WTC11 (cell line): ENCODE results near the gene FRMD5. TPM values are rescaled to one million over a fixed set of nuclear protein-coding genes. Genes with fewer than 3 reads are reported as not detected.

Experiments used
- ATAC-seq: fragments of 200-7000 bp; cut with Tn5 transposase; 2 replicates; pipeline ENCODE4 v1.10.0; 2021; ENCODE audit warnings: mild to moderate bottlenecking, moderate library complexity
- CTCF ChIA-PET: fragments of 300-600 bp; sonication (Branson Sonifier 250); formaldehyde crosslinking; loops from one replicate; lab custom pipeline; 2021; ENCODE audit warnings: antibody characterized with exemption; lab: Charles Lee
- POLR2A ChIA-PET: fragments of 350-600 bp; sonication (Branson Sonifier 250); formaldehyde crosslinking; loops from one replicate; lab custom pipeline; 2021; ENCODE audit warnings: antibody characterized with exemption; lab: Charles Lee
- DNase-seq: peaks from one replicate; pipeline ENCODE4 v3.0.0; 2021; ENCODE audit warnings: low spot score
- H3K27ac Mint-ChIP-seq: 2 replicates; pipeline ENCODE4 v1.8.0; 2021; ENCODE audit warnings: mixed read lengths
- H3K27me3 Mint-ChIP-seq: 2 replicates; pipeline ENCODE4 v1.8.0; 2021; ENCODE audit warnings: low read depth, mild to moderate bottlenecking, moderate library complexity, mixed read lengths
- H3K36me3 Mint-ChIP-seq: 2 replicates; pipeline ENCODE4 v1.8.0; 2021; ENCODE audit warnings: mixed read lengths
- H3K4me1 Mint-ChIP-seq: 2 replicates; pipeline ENCODE4 v1.8.0; 2022; ENCODE audit warnings: mixed read lengths
- H3K4me3 Mint-ChIP-seq: 2 replicates; pipeline ENCODE4 v1.8.0; 2021; ENCODE audit warnings: mild to moderate bottlenecking, moderate library complexity, mixed read lengths
- H3K9me3 Mint-ChIP-seq: 2 replicates; pipeline ENCODE4 v1.8.0; 2021; ENCODE audit warnings: mixed read lengths
- CBFB ChIP-seq: sonication (generic); formaldehyde crosslinking; IDR thresholded peaks from 2 replicates; pipeline ENCODE4 v1.8.1; 2022; ENCODE audit warnings: mild to moderate bottlenecking, low read depth, missing genetic modification reagents
- CTCF ChIP-seq: fragments of 200-600 bp; IDR thresholded peaks from 2 replicates; pipeline ENCODE4 v1.8.0; 2022; ENCODE audit warnings: antibody characterized with exemption
- E2F1 ChIP-seq: sonication (generic); formaldehyde crosslinking; IDR thresholded peaks from 2 replicates; pipeline ENCODE4 v1.8.0; 2022; ENCODE audit warnings: mild to moderate bottlenecking, missing genetic modification reagents
- E2F5 ChIP-seq: sonication (generic); formaldehyde crosslinking; IDR thresholded peaks from 2 replicates; pipeline ENCODE4 v1.8.1; 2022; ENCODE audit warnings: mild to moderate bottlenecking, moderate library complexity, missing genetic modification reagents
- GRHL2 ChIP-seq: fragments of 250-450 bp; sonication (Bioruptor Pico); IDR thresholded peaks from 2 replicates; pipeline ENCODE4 v1.8.0; 2022; ENCODE audit warnings: mild to moderate bottlenecking, moderate library complexity; ENCODE audit not compliant: insufficient replicate concordance, severe bottlenecking
- KAT7 ChIP-seq: sonication (generic); formaldehyde crosslinking; IDR thresholded peaks from 2 replicates; pipeline ENCODE4 v1.8.1; 2023; ENCODE audit warnings: missing genetic modification reagents, mild to moderate bottlenecking, borderline replicate concordance
- NR2C2 ChIP-seq: sonication (generic); formaldehyde crosslinking; IDR thresholded peaks from 2 replicates; pipeline ENCODE4 v1.8.0; 2022; ENCODE audit warnings: mild to moderate bottlenecking, missing genetic modification reagents
- NR3C1 ChIP-seq: sonication (generic); formaldehyde crosslinking; conservative IDR thresholded peaks from 2 replicates; pipeline ENCODE4 v1.8.1; 2023; ENCODE audit warnings: low read depth, mild to moderate bottlenecking, missing genetic modification reagents
- OVOL2 ChIP-seq: fragments of 250-450 bp; sonication (Bioruptor Pico); IDR thresholded peaks from 2 replicates; pipeline ENCODE4 v1.9.0; 2021; ENCODE audit warnings: mild to moderate bottlenecking, borderline replicate concordance
- PRDM15 ChIP-seq: sonication (generic); formaldehyde crosslinking; IDR thresholded peaks from 2 replicates; pipeline ENCODE4 v1.8.0; 2022; ENCODE audit warnings: missing genetic modification reagents
- PREB ChIP-seq: sonication (generic); formaldehyde crosslinking; IDR thresholded peaks from 2 replicates; pipeline ENCODE4 v1.8.1; 2022; ENCODE audit warnings: mild to moderate bottlenecking, missing genetic modification reagents, moderate library complexity, borderline replicate concordance
- RELA ChIP-seq: sonication (generic); formaldehyde crosslinking; IDR thresholded peaks from 2 replicates; pipeline ENCODE4 v1.8.1; 2022; ENCODE audit warnings: missing genetic modification reagents, mild to moderate bottlenecking, borderline replicate concordance
- SMAD3 ChIP-seq: sonication (generic); formaldehyde crosslinking; IDR thresholded peaks from 2 replicates; pipeline ENCODE4 v1.8.0; 2022; ENCODE audit warnings: missing genetic modification reagents, mild to moderate bottlenecking, borderline replicate concordance
- SMAD4 ChIP-seq: sonication (generic); formaldehyde crosslinking; IDR thresholded peaks from 2 replicates; pipeline ENCODE4 v1.8.0; 2022; ENCODE audit warnings: mild to moderate bottlenecking, missing genetic modification reagents
- SOX15 ChIP-seq: fragments of 250-450 bp; sonication (Bioruptor Pico); IDR thresholded peaks from 2 replicates; pipeline ENCODE4 v1.9.0; 2021; ENCODE audit warnings: mild to moderate bottlenecking
- ZNF232 ChIP-seq: sonication (generic); formaldehyde crosslinking; IDR thresholded peaks from 2 replicates; pipeline ENCODE4 v1.8.0; 2022; ENCODE audit warnings: mild to moderate bottlenecking, missing genetic modification reagents
- ZNF512 ChIP-seq: sonication (generic); formaldehyde crosslinking; IDR thresholded peaks from 2 replicates; pipeline ENCODE4 v1.8.1; 2022; ENCODE audit warnings: missing genetic modification reagents, borderline replicate concordance
- ZNF671 ChIP-seq: fragments of 250-450 bp; sonication (Bioruptor Pico); IDR thresholded peaks from 2 replicates; pipeline ENCODE4 v1.8.0; 2021; ENCODE audit warnings: mild to moderate bottlenecking
- total RNA-seq: library from RNA; stranded (reverse); gene quantifications from 3 replicates; pipeline ENCODE4 v1.2.3, GENCODE V29; 2021

Gene FRMD5
- total RNA-seq, 1 experiment from 2014 or later: 14.1 TPM

- TF ChIP-seq NR3C1 (CRISPR knock-in tag) (no peak), RELA (CRISPR knock-in tag) (no peak), KAT7 (CRISPR knock-in tag) (no peak), ZNF671 (no peak), SMAD3 (CRISPR knock-in tag) (no peak), GRHL2 (CRISPR knock-in tag) (no peak), ZNF512 (CRISPR knock-in tag) (no peak), OVOL2 (no peak), CBFB (CRISPR knock-in tag) (no peak), SOX15 (CRISPR knock-in tag) (no peak), PRDM15 (CRISPR knock-in tag) (no peak), E2F5 (CRISPR knock-in tag) (no peak), CTCF (no peak)
- ChIA-PET POLR2A (no interaction called here), CTCF (interaction anchor here (0.5 kb wide), 1 partner anchor 320 kb away, joined by 3 read pairs; no protein-coding TSS in a partner anchor)
- Mint-ChIP-seq H3K36me3 (no peaks in the 10 kb centered on the region), H3K27ac (no peak overlapping the region), H3K4me1 (no peaks in the 10 kb centered on the region), H3K27me3 (no peaks in the 10 kb centered on the region), H3K4me3 (no peak overlapping the region), H3K9me3 (no peaks in the 10 kb centered on the region)
- no peak for DNase-seq
- ATAC-seq: no peak
These were observed 13.7 kb downstream of the FRMD5 start for GRCh38 chr15:44181410-44181809.

- ChIA-PET POLR2A (no interaction called here), CTCF (interaction anchor here (0.7 kb wide), 1 partner anchor 295 kb away, joined by 3 read pairs; no protein-coding TSS in a partner anchor)
- ATAC-seq (no peak), DNase-seq (no peak)
- no peak for TF ChIP-seq PREB (CRISPR knock-in tag)
- TF ChIP-seq SMAD4: no peak
- no peak for TF ChIP-seq OVOL2
- no peak for TF ChIP-seq NR2C2 (CRISPR knock-in tag)
- TF ChIP-seq ZNF232 (CRISPR knock-in tag): no peak
- TF ChIP-seq E2F1 (CRISPR knock-in tag): no peak
- no peaks in the 10 kb centered on the region for H3K36me3 Mint-ChIP-seq
- no peak overlapping the region for H3K4me3 Mint-ChIP-seq
- H3K27ac Mint-ChIP-seq: no peak overlapping the region
- H3K9me3 Mint-ChIP-seq: no peaks in the 10 kb centered on the region
- H3K27me3 Mint-ChIP-seq: no peaks in the 10 kb centered on the region
- no peaks in the 10 kb centered on the region for H3K4me1 Mint-ChIP-seq
These were observed 17.9 kb downstream of the FRMD5 start for GRCh38 chr15:44177139-44177538.
